ENCODE results near the gene SLC22A31.
"Not testable (repeated sequence)": the region's sequence is repeated elsewhere in the genome, so short reads cannot be mapped to it uniquely, and the experiment has no call there.

Gene SLC22A31

GRCh38 chr16:89187770-89188392, 12.5 kb downstream of the SLC22A31 start:
- no peak for TF ChIP-seq CTCF (conservative IDR thresholded peaks at IDR 0.05)

DNA sequence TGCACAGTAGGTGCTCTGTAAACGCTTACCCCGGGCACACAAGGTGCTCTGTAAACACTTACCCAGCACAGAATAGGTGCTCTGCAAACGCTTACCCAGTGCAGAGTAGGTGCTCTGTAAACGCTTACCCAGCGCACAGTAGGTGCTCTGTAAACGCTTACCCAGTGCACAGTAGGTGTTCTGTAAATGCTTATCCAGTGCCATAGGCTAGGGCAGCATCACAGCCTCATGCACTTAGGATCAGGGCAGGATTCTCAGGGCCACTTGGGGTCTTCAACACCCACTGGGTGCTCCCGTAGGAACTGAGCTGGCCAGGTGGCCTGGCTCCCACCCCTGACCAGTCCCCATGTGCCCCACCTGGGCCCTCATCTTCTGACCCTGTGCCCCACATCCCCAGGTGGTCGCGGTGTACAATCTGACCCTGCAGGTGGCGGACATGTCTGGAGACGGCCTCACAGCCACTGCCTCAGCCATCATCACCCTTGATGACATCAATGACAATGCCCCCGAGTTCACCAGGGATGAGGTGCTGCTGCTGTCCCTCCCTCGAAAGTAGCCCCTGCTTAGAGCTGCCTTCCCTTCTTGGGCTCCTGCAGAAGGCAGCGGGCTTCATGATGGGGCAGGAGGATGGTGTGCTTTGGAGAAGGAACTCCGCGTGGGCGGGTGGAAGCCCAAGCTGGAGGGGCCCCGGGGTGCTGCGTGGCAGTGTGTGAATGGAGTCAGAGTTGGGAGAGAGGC, 13.1 kb downstream of the SLC22A31 start:
- no peak overlapping the region for H3K27ac ChIP-seq
- no peak for TF ChIP-seq CTCF (conservative IDR thresholded peaks at IDR 0.05)

More at GRCh38 chr16:89187770-89188392, 12.5 kb downstream of the SLC22A31 start:
- H3K27ac ChIP-seq: no peak overlapping the region

DNA sequence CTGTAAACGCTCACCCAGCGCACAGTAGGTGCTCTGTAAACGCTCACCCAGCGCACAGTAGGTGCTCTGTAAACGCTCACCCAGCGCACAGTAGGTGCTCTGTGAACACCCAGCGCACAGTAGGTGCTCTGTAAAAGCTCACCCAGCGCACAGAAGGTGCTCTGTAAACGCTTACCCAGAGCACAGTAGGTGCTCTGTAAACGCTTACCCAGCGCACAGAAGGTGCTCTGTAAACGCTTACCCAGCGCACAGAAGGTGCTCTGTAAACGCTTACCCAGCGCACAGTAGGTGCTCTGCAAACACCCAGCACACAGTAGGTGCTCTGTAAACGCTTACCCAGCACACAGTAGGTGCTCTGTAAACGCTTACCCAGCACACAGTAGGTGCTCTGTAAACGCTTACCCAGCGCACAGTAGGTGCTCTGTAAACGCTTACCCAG, 13.7 kb downstream of the SLC22A31 start:
- not testable (repeated sequence) for H3K27ac ChIP-seq

DNA sequence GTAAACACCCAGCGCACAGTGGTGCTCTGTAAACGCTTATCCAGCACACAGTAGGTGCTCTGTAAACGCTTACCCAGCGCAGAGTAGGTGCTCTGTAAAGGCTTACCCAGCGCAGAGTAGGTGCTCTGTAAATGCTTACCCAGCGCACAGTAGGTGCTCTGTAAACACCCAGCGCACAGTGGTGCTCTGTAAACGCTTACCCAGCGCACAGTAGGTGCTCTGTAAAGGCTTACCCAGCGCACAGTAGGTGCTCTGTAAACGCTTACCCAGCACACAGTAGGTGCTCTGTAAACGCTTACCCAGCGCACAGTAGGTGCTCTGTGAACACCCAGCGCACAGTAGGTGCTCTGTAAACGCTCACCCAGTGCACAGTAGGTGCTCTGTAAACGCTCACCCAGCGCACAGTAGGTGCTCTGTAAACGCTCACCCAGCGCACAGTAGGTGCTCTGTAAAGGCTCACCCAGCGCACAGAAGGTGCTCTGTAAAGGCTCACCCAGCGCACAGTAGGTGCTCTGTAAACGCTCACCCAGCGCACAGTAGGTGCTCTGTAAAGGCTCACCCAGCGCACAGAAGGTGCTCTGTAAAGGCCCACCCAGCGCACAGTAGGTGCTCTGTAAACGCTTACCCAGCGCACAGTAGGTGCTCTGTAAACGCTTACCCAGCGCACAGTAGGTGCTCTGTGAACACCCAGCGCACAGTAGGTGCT, 14.3 kb downstream of the SLC22A31 start:
- H3K27ac ChIP-seq: not testable (repeated sequence)

- no peak for TF ChIP-seq CTCF (conservative IDR thresholded peaks at IDR 0.05)
- no peak overlapping the region for H3K27ac ChIP-seq
These were observed 15.2 kb downstream of the SLC22A31 start for GRCh38 chr16:89184933-89185794.

GRCh38 chr16:89184677-89184932, 15.7 kb downstream of the SLC22A31 start:
- no peak for TF ChIP-seq CTCF (conservative IDR thresholded peaks at IDR 0.05)
- H3K27ac ChIP-seq: no peak overlapping the region

- no peak for TF ChIP-seq CTCF (conservative IDR thresholded peaks at IDR 0.05)
- no peak overlapping the region for H3K27ac ChIP-seq
These were observed 16.2 kb downstream of the SLC22A31 start for GRCh38 chr16:89183975-89184676.

- H3K27ac ChIP-seq: no peak overlapping the region
- no peak for TF ChIP-seq CTCF (conservative IDR thresholded peaks at IDR 0.05)
These were observed 16.9 kb downstream of the SLC22A31 start for GRCh38 chr16:89183463-89183862.
